ENCODE results near the gene LONRF2. TPM values are rescaled to one million over a fixed set of nuclear protein-coding genes. Genes with fewer than 3 reads are reported as not detected.
"Not testable (repeated sequence)": the region's sequence is repeated elsewhere in the genome, so short reads cannot be mapped to it uniquely, and the experiment has no call there.

Gene LONRF2
- total RNA-seq (1 to 10 TPM; 5.3 to 7.1 (median 6.8) TPM), polyA plus RNA-seq (1 to 10 TPM; 2.0 to 4.6 TPM)

DNA sequence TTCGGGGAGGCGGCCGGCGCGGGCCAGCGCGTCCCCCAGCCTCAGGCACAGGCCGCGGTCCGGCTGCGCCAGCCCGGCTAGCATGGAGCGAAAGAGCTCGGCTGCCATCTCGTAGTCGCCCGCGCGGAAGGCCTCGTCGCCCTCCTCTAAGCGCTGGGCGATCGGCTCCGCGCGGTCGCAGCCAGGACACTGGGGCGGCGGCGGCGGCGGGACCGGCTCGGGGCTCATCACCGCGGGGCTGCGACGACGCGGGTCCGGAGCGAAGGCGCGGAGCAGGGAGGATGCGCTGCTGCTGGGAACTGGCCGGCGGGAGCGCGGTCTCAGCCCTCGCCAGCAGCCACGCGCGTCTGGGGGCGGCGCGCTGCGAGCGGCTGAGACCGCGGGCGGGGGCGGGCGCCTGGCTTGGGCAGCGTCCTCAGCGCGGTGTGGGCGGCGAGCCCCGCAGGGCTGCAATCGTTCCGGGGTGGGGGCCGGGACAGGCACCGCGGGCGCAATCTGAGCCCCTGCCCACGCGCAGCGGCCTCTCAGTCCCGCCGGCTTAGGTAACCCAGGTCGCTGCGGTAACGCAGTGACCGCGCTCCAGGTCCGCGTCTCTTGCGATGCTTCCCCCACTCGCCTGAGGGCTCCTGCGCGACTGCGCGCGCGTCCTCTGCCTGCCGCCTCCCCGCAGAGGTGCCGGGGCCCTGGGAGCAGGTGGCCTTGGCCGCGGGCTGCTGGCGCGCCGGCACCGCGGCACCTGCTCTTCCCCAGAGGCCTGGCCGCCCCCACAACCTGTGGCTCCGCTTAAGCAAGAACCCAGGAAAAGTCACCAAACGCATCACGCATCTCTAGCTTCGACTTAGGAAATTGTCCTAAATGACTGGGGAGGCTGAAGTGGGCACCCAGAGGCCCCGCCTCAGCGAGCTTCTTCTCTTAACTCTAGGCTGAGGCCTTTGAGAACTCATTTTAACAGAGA lies at the start of gene LONRF2:
LONRF2 (minus strand) TSS at position 636 of the 955 bp plus-strand sequence; CDS start at position 228, 408 bp downstream.
- WGBS, 2 donors = 1% methylated on average over 49 to 113 of the region's 113 CpGs
- DNase-seq (peak; percentile 64 to 90 (median 78)), FAIRE-seq (no peak), ATAC-seq (peak; percentile 77 to 83 (median 80))
- peaks cover 6 to 25% (median 13%) of the 10 kb centered on the region in 3 donors for H3K4me1 ChIP-seq
- H3K4me3 ChIP-seq = peak within 1 kb of the TSS; percentile 52 to 69 (median 62)
- no peaks in the 10 kb centered on the region for H3K36me3 ChIP-seq
- peak within 1 kb of the TSS; percentile 82 to 92 (median 88) for H3K27ac ChIP-seq
- intact Hi-C loops (cut with DNase I) = no loop called here
- H3K9me3 ChIP-seq = no peaks in the 10 kb centered on the region
- TF ChIP-seq, protein P1, sequence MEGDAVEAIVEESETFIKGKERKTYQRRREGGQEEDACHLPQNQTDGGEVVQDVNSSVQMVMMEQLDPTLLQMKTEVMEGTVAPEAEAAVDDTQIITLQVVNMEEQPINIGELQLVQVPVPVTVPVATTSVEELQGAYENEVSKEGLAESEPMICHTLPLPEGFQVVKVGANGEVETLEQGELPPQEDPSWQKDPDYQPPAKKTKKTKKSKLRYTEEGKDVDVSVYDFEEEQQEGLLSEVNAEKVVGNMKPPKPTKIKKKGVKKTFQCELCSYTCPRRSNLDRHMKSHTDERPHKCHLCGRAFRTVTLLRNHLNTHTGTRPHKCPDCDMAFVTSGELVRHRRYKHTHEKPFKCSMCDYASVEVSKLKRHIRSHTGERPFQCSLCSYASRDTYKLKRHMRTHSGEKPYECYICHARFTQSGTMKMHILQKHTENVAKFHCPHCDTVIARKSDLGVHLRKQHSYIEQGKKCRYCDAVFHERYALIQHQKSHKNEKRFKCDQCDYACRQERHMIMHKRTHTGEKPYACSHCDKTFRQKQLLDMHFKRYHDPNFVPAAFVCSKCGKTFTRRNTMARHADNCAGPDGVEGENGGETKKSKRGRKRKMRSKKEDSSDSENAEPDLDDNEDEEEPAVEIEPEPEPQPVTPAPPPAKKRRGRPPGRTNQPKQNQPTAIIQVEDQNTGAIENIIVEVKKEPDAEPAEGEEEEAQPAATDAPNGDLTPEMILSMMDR (IDR thresholded peaks at IDR 0.05) = no peak
- no peaks in the 10 kb centered on the region for H3K27me3 ChIP-seq

DNA sequence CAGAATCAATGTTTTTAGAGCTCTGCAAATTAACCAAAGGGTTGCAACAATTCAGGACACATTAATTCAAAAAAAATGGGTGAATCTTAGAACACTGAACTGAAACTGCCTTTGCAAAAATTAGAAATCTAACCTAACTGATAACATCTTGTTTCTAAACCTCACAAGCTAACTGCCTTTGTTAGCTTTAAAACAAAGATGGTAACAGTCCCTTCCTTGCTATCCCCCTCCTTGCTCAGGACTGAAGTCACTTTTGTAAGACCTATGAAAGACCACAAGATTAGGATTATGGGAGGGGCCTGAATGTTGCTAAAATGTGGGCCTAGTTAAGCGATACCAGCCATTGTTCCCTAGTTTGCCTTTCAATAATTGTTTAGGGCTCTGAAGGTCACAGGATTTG lies 44.9 kb upstream of the LONRF2 start:
- WGBS, 2 donors = 92 to 94% methylated on average over 1 of the region's 1 CpG
- ATAC-seq (no peak), FAIRE-seq (no peak), DNase-seq (no peak)
- H3K4me3 ChIP-seq = no peak overlapping the region
- H3K27me3 ChIP-seq = no peaks in the 10 kb centered on the region
- no peaks in the 10 kb centered on the region for H3K9me3 ChIP-seq
- H3K4me1 ChIP-seq = no peaks in the 10 kb centered on the region
- H3K36me3 ChIP-seq = no peaks in the 10 kb centered on the region
- TF ChIP-seq, protein P1 (IDR thresholded peaks at IDR 0.05) = no peak
- no peak overlapping the region for H3K27ac ChIP-seq
- intact Hi-C loops (cut with DNase I) = no loop called here

DNA sequence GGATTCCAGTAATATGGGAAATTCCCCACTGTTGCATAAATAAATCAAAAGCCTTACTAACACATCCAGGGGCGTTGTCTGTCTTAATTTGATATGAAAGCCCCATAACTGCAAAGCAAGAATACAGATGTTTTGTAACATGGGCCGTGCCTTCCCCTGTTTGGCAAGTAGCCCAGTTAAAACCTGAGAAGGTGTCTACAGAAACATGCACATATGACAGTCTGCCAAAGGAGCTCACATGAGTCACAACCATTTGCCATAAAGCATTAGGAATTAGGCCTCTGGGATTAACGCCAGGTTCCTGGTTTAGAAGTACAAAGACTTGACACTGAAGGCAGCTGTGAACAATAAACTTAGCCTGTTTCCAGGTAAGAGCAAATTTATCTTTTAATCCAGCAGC lies 43.1 kb upstream of the LONRF2 start:
- H3K27ac ChIP-seq = peak overlapping the region in 1 of 4 donors; percentile 15
- 43 to 48% methylated on average over 3 of the region's 3 CpGs for WGBS, 2 donors
- DNase-seq = peak in 3 of 6 donors; percentile 48 to 71 (median 64)
- TF ChIP-seq, protein P1 (IDR thresholded peaks at IDR 0.05) = no peak
- H3K4me1 ChIP-seq = no peaks in the 10 kb centered on the region
- peak in 2 of 4 donors; percentile 63 to 72 for ATAC-seq
- H3K9me3 ChIP-seq = no peaks in the 10 kb centered on the region
- H3K4me3 ChIP-seq = no peak overlapping the region
- H3K27me3 ChIP-seq = no peaks in the 10 kb centered on the region
- FAIRE-seq = no peak
- intact Hi-C loops (cut with DNase I) = no loop called here
- H3K36me3 ChIP-seq = no peaks in the 10 kb centered on the region

DNA sequence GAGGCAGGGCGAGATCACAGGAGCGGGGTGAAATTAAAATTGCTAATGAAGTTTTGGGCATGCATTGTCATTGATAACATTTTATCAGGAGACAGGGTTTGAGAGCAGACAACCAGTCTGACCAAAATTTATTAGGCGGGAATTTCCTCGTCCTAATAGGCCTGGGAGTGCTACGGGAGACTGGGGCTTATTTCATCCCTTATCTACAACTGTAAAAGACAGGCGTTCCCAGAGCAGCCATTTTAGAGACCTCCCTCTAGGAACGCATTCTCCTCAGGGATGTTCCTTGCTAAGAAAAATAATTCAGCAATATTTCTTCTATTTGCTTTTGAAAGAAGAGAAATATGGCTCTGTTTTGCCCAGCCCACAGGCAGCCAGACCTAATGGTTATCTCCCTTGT lies 40.0 kb upstream of the LONRF2 start:
- H3K27ac ChIP-seq; DNase-seq; H3K4me1 ChIP-seq; H3K4me3 ChIP-seq; ATAC-seq; H3K9me3 ChIP-seq; H3K27me3 ChIP-seq; H3K36me3 ChIP-seq; FAIRE-seq; intact Hi-C loops (cut with DNase I): not testable (repeated sequence)
- 87 to 93% methylated on average over 7 of the region's 7 CpGs for WGBS, 2 donors

DNA sequence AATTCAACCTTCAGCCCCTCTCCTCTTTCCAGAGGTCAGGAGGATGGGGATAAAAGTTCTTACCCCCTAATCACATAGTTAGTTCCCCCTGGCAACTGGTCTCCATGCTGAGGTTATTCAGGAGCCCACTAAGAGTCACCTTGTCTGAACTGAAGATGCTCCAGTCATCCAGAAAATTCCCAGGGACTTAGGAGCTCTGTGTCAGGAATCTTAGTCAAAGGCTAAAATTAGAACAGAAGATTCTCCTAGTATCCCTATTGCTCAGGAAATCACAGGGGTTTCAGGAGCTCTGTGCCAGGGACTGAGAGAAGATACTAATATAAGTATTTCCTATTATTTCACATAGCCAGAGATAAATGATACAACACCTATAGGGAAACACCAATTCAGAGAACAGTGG lies 37.3 kb upstream of the LONRF2 start:
- Histone ChIP-seq H3K9me3 (no peaks in the 10 kb centered on the region), H3K27ac (no peak overlapping the region), H3K36me3 (no peaks in the 10 kb centered on the region), H3K27me3 (no peaks in the 10 kb centered on the region), H3K4me3 (no peak overlapping the region), H3K4me1 (no peaks in the 10 kb centered on the region)
- ATAC-seq (no peak), DNase-seq (no peak), FAIRE-seq (no peak)
- TF ChIP-seq, protein P1 (IDR thresholded peaks at IDR 0.05) = no peak
- intact Hi-C loops (cut with DNase I) = no loop called here
